Measurements from ENCODE around the gene OPCML.

GRCh38 chr11:133072378-133072777 is 459.9 kb downstream of the OPCML start:
- TF ChIP-seq CTCF (IDR thresholded peaks at IDR 0.05; ENCODE audit: low read length) (no peak), EZH2 (IDR thresholded peaks at IDR 0.05; ENCODE audit: borderline replicate concordance, low read length) (no peak)

Data from OCI-LY1 (cell line).